Thoracic aorta (tissue), 2 donors: ENCODE data around the gene DCP1B. TPM values are rescaled to one million over a fixed set of nuclear protein-coding genes. Genes with fewer than 3 reads are reported as not detected.

Source experiments
- ATAC-seq: fragments of 150-250 bp; one replicate; pipeline ENCODE4 v1.8.0; 2017; ENCODE audit warnings: low read depth; ENCODE audit not compliant: insufficient number of reproducible peaks, low FRiP score
- DNase-seq: peaks from one replicate; pipeline ENCODE4 v3.0.0-alpha.2; 2020; ENCODE audit warnings: low spot score
- H3K27ac ChIP-seq, 2 donors: fragments of 200-600 bp; sonication (generic); 1 replicate in 1 of 2; 2 replicates in 1 of 2; pipeline ENCODE4 v1.5.1; 2016; ENCODE audit warnings: mild to moderate bottlenecking in 2 of 2, moderate library complexity in 2 of 2
- H3K27me3 ChIP-seq: fragments of 200-600 bp; sonication (generic); replicated peaks from 2 replicates; pipeline ENCODE4 v1.6.0; 2016; ENCODE audit warnings: mild to moderate bottlenecking; ENCODE audit not compliant: insufficient read depth
- H3K36me3 ChIP-seq: fragments of 200-600 bp; sonication (generic); one replicate; pipeline ENCODE4 v1.5.1; 2016
- H3K4me1 ChIP-seq, 2 donors: fragments of 200-600 bp; sonication (generic); 1 replicate in 1 of 2; 2 replicates in 1 of 2; pipeline versions ENCODE4 v1.5.1 to v1.6.0; 2016; ENCODE audit warnings: low read depth in 2 of 2, mild to moderate bottlenecking in 1 of 2; ENCODE audit not compliant: control insufficient read depth in 1 of 2
- H3K4me3 ChIP-seq: fragments of 200-600 bp; sonication (generic); 2 replicates; pipeline ENCODE4 v1.5.1; 2016; ENCODE audit warnings: mild to moderate bottlenecking
- H3K9me3 ChIP-seq: fragments of 200-600 bp; sonication (generic); 2 replicates; pipeline ENCODE4 v1.5.1; 2016
- total RNA-seq, 2 donors: library from RNA; depleted of rRNA; stranded (reverse); fragments of >200 nt; gene quantifications; one replicate each; pipeline versions ENCODE4 v1.1.0 to v1.2.3, GENCODE V29; 2016
- TF ChIP-seq, protein P1 (sequence below): fragments of 200-600 bp; sonication (generic); IDR thresholded peaks from one replicate; pipeline ENCODE4 v1.5.1; 2019; ENCODE audit warnings: antibody characterized with exemption

DCP1B gene
- total RNA-seq, 2 donors from 2014 or later: 16.6 to 19.5 TPM

DNA sequence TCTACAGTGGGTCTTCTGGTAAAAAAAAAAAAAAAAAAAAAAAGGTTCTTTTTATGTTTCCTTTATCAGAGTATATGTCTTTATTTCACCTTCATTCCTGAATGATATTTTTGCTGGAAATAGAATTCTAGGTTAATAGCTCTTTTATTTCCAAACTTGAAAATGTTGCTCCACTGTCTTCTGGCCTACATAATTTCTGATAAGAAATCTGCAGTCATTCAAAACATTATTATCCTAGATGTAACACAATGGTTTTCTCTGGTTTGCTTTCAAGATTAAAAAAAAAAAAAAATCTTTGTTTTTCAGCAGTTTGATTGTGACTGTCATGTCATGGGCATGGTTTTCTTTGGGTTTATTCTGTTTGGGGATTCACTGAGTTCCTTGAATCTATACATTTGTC, 19.5 kb downstream of the DCP1B start:
- TF ChIP-seq, protein P1, sequence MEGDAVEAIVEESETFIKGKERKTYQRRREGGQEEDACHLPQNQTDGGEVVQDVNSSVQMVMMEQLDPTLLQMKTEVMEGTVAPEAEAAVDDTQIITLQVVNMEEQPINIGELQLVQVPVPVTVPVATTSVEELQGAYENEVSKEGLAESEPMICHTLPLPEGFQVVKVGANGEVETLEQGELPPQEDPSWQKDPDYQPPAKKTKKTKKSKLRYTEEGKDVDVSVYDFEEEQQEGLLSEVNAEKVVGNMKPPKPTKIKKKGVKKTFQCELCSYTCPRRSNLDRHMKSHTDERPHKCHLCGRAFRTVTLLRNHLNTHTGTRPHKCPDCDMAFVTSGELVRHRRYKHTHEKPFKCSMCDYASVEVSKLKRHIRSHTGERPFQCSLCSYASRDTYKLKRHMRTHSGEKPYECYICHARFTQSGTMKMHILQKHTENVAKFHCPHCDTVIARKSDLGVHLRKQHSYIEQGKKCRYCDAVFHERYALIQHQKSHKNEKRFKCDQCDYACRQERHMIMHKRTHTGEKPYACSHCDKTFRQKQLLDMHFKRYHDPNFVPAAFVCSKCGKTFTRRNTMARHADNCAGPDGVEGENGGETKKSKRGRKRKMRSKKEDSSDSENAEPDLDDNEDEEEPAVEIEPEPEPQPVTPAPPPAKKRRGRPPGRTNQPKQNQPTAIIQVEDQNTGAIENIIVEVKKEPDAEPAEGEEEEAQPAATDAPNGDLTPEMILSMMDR: no peak
- ATAC-seq: no peak

DNA sequence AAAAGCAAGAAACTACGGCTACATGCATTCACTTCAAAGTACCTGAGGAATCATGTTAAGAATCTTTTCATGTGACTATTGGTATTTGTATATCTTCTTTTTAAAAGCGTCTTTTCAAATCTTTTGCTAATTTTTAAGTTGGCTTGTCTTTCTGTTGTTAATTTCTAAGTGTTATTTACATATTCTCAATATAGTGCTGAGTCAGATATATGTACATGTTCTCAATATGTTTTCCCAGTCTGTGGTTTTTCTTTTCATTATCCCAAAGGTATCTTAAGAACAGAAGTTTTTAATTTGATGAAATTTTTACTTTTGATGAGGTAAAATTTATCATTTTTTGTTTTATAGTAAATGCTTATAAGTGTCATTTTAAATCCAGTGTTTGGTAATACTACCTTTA, 24.0 kb downstream of the DCP1B start:
- H3K4me1 ChIP-seq: peaks cover 28 to 32% of the 10 kb centered on the region in 2 donors
- H3K4me3 ChIP-seq: no peak overlapping the region
- no peak for ATAC-seq
- peaks cover 7% of the 10 kb centered on the region for H3K9me3 ChIP-seq
- peaks cover 5% of the 10 kb centered on the region for H3K36me3 ChIP-seq
- TF ChIP-seq, protein P1: no peak
- no peak overlapping the region for H3K27ac ChIP-seq
- DNase-seq: no peak
- H3K27me3 ChIP-seq: no peaks in the 10 kb centered on the region

More for the DNA sequence above, 19.5 kb downstream of the DCP1B start:
- peaks cover 23% of the 10 kb centered on the region for H3K36me3 ChIP-seq
- H3K4me3 ChIP-seq: no peak overlapping the region
- H3K27ac ChIP-seq: no peak overlapping the region
- no peak for DNase-seq
- peaks cover 0 to 8% of the 10 kb centered on the region in 2 donors for H3K4me1 ChIP-seq
- H3K9me3 ChIP-seq: peaks cover 10% of the 10 kb centered on the region
- H3K27me3 ChIP-seq: no peaks in the 10 kb centered on the region

DNA sequence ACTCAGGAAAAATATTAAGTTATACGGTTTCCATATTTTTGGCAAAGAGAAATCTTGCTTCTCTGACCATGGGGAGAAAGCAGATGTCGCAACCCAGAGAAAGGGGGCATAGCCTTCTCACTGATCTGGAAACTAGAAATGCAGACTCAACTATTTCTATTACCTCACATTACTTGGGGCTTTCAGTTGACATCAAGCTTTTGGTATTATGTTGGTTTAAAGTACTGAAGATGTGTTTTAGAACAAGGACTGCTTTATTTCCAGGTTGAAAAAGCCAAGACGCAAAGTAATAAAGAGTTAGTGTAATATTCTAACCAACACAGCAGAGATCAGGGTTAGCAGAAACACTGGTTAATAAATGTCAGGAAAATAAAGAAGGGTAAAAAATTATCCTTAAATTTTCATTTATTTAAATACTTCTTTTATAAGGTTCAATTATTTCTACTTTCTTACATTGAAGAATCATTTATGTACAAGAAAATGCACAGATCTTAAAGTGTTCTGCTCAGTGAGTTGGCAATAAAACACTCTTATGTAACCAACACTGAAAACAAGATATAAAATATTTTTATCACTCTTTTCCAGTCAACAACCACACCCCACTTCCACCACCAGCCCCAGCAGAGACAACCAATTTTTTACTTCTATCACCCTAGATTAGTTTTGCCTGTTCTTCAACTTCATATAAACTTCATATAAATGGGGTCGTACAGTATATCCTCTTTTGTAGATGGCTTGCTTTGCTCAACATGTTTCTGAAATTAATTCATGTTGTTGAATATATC, 26.0 kb downstream of the DCP1B start:
- Histone ChIP-seq H3K4me3 (no peak overlapping the region), H3K9me3 (no peaks in the 10 kb centered on the region), H3K27me3 (no peaks in the 10 kb centered on the region), H3K4me1 (peaks cover 43 to 52% of the 10 kb centered on the region in 2 donors), H3K27ac (peak overlapping the region; percentile 78 to 95), H3K36me3 (no peaks in the 10 kb centered on the region)
- DNase-seq (no peak), ATAC-seq (no peak)
- TF ChIP-seq, protein P1: no peak

DNA sequence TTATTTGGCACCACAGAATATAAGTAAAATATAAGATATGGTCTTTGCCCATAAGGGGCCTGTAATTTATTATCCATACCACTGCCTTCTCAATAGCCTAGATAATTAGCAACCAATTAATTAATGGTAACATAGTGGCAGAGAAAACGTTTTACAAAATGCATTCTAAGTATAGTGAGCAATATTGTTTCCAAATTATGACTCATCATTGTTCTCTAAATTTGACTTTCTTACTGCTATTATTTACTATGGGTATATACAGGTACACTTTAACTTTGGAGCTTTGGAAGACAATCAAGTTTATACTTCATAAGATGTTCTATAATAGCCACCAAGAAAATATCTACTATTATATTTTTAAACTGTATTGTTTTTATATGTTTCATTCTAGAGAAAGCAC, 26.7 kb downstream of the DCP1B start:
- ATAC-seq (no peak), DNase-seq (no peak)
- H3K9me3 ChIP-seq: no peaks in the 10 kb centered on the region
- TF ChIP-seq, protein P1: no peak
- no peaks in the 10 kb centered on the region for H3K27me3 ChIP-seq
- H3K36me3 ChIP-seq: no peaks in the 10 kb centered on the region
- no peak overlapping the region for H3K4me3 ChIP-seq
- H3K4me1 ChIP-seq: peaks cover 44 to 59% of the 10 kb centered on the region in 2 donors
- peak overlapping the region; percentile 78 to 95 for H3K27ac ChIP-seq

DNA sequence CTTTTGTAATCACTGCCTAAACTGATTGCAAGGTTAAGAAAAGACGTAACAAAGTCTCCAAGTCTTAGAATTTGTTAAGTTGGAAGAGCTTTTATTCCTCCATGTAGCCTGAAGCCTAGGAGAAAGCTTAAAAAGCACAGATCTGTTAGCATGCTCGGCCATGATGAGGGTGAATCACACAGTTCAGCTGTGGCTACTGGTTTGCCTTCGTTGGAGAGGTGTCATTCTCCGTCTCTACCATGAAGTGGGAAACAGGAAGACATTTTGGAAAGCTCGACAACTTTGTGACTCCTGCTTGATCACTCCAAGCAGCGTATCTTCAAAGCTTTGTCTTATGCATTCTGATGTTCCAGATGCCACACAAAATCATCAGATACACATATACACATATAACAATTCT, 27.1 kb downstream of the DCP1B start:
- H3K4me3 ChIP-seq: no peak overlapping the region
- H3K4me1 ChIP-seq: peaks cover 47 to 63% of the 10 kb centered on the region in 2 donors
- H3K9me3 ChIP-seq: no peaks in the 10 kb centered on the region
- no peaks in the 10 kb centered on the region for H3K27me3 ChIP-seq
- TF ChIP-seq, protein P1: no peak
- H3K27ac ChIP-seq: peak overlapping the region; percentile 78 to 95
- H3K36me3 ChIP-seq: no peaks in the 10 kb centered on the region
- ATAC-seq: no peak
- DNase-seq: no peak
